IPS-15b (cell line): ENCODE data around the gene FER.

Experiments used
- H3K27me3 ChIP-seq: one replicate; pipeline ENCODE4 v1.6.1; 2013; ENCODE audit warnings: low read length; ENCODE audit not compliant: control insufficient read depth, insufficient read depth
- H3K36me3 ChIP-seq: one replicate; pipeline ENCODE4 v1.6.1; 2013; ENCODE audit warnings: low read length; ENCODE audit not compliant: control insufficient read depth, insufficient read depth
- H3K4me1 ChIP-seq: one replicate; pipeline ENCODE4 v1.6.1; 2013; ENCODE audit warnings: mild to moderate bottlenecking, low read length; ENCODE audit not compliant: control insufficient read depth, insufficient read depth
- H3K4me3 ChIP-seq: one replicate; pipeline ENCODE4 v1.5.1; 2013; ENCODE audit warnings: low read depth, low read length
- H3K9ac ChIP-seq: one replicate; pipeline ENCODE4 v1.6.1; 2013; ENCODE audit warnings: low read depth, mild to moderate bottlenecking, low read length
- H3K9me3 ChIP-seq: one replicate; pipeline ENCODE4 v1.6.1; 2013; ENCODE audit warnings: mild to moderate bottlenecking, low read length; ENCODE audit not compliant: control insufficient read depth, insufficient read depth

The FER gene

GRCh38 chr5:109196823-109197160 is 449.1 kb downstream of the FER start:
- Histone ChIP-seq H3K9ac (no peak overlapping the region), H3K27me3 (no peaks in the 10 kb centered on the region), H3K4me1 (peaks cover 40% of the 10 kb centered on the region), H3K36me3 (no peaks in the 10 kb centered on the region), H3K4me3 (no peak overlapping the region), H3K9me3 (no peaks in the 10 kb centered on the region)

GRCh38 chr5:109199289-109199688 is 451.6 kb downstream of the FER start:
- H3K9ac ChIP-seq, result no peak overlapping the region
- H3K4me3 ChIP-seq, result no peak overlapping the region
- no peaks in the 10 kb centered on the region for H3K9me3 ChIP-seq
- peaks cover 20% of the 10 kb centered on the region for H3K4me1 ChIP-seq
- no peaks in the 10 kb centered on the region for H3K27me3 ChIP-seq
- H3K36me3 ChIP-seq, result no peaks in the 10 kb centered on the region

GRCh38 chr5:109199799-109200620 is 452.3 kb downstream of the FER start:
- Histone ChIP-seq H3K27me3 (no peaks in the 10 kb centered on the region), H3K9me3 (no peaks in the 10 kb centered on the region), H3K36me3 (no peaks in the 10 kb centered on the region), H3K4me3 (no peak overlapping the region), H3K4me1 (peaks cover 15% of the 10 kb centered on the region), H3K9ac (no peak overlapping the region)

GRCh38 chr5:109215040-109215439 is 467.3 kb downstream of the FER start:
- H3K9me3 ChIP-seq, result no peaks in the 10 kb centered on the region
- H3K4me3 ChIP-seq, result no peak overlapping the region
- no peaks in the 10 kb centered on the region for H3K36me3 ChIP-seq
- H3K9ac ChIP-seq, result no peak overlapping the region
- no peaks in the 10 kb centered on the region for H3K27me3 ChIP-seq
- no peaks in the 10 kb centered on the region for H3K4me1 ChIP-seq

GRCh38 chr5:109218818-109219217 is 471.1 kb downstream of the FER start:
- Histone ChIP-seq H3K4me3 (no peak overlapping the region), H3K9ac (no peak overlapping the region), H3K27me3 (no peaks in the 10 kb centered on the region), H3K9me3 (no peaks in the 10 kb centered on the region), H3K36me3 (no peaks in the 10 kb centered on the region), H3K4me1 (no peaks in the 10 kb centered on the region)

GRCh38 chr5:109223531-109223930 is 475.8 kb downstream of the FER start:
- Histone ChIP-seq H3K4me3 (no peak overlapping the region), H3K4me1 (no peaks in the 10 kb centered on the region), H3K9ac (no peak overlapping the region), H3K27me3 (no peaks in the 10 kb centered on the region), H3K36me3 (no peaks in the 10 kb centered on the region), H3K9me3 (no peaks in the 10 kb centered on the region)

GRCh38 chr5:109224276-109224882 is 476.7 kb downstream of the FER start:
- H3K4me3 ChIP-seq, result no peak overlapping the region
- no peak overlapping the region for H3K9ac ChIP-seq
- H3K36me3 ChIP-seq, result no peaks in the 10 kb centered on the region
- no peaks in the 10 kb centered on the region for H3K27me3 ChIP-seq
- H3K4me1 ChIP-seq, result no peaks in the 10 kb centered on the region
- no peaks in the 10 kb centered on the region for H3K9me3 ChIP-seq

- Histone ChIP-seq H3K36me3 (no peaks in the 10 kb centered on the region), H3K9ac (no peak overlapping the region), H3K4me1 (no peaks in the 10 kb centered on the region), H3K9me3 (no peaks in the 10 kb centered on the region), H3K27me3 (no peaks in the 10 kb centered on the region), H3K4me3 (no peak overlapping the region)
These were observed 478.3 kb downstream of the FER start for GRCh38 chr5:109225716-109226625.

- H3K4me1 ChIP-seq, result no peaks in the 10 kb centered on the region
- no peak overlapping the region for H3K4me3 ChIP-seq
- H3K9me3 ChIP-seq, result no peaks in the 10 kb centered on the region
These were observed 482.7 kb downstream of the FER start for GRCh38 chr5:109230369-109230768.

GRCh38 chr5:109231331-109231730 is 483.6 kb downstream of the FER start:
- Histone ChIP-seq H3K4me3 (no peak overlapping the region), H3K4me1 (no peaks in the 10 kb centered on the region), H3K36me3 (no peaks in the 10 kb centered on the region), H3K9ac (no peak overlapping the region), H3K9me3 (no peaks in the 10 kb centered on the region), H3K27me3 (no peaks in the 10 kb centered on the region)

More at GRCh38 chr5:109230369-109230768, 482.7 kb downstream of the FER start:
- no peaks in the 10 kb centered on the region for H3K27me3 ChIP-seq
- H3K9ac ChIP-seq, result no peak overlapping the region
- H3K36me3 ChIP-seq, result no peaks in the 10 kb centered on the region

GRCh38 chr5:109234381-109234780 is 486.7 kb downstream of the FER start:
- H3K27me3 ChIP-seq, result no peaks in the 10 kb centered on the region
- no peaks in the 10 kb centered on the region for H3K9me3 ChIP-seq
- H3K4me3 ChIP-seq, result no peak overlapping the region
- no peak overlapping the region for H3K9ac ChIP-seq
- no peaks in the 10 kb centered on the region for H3K36me3 ChIP-seq
- H3K4me1 ChIP-seq, result no peaks in the 10 kb centered on the region
